LNCaP clone FGC (cell line): ENCODE measurements around the gene SERPINI1.

Source experiments
- DNase-seq: peaks from one replicate; pipeline ENCODE4 v3.0.0-alpha.2; 2011; ENCODE audit warnings: low read depth
- H3K4me3 ChIP-seq: 2 replicates; pipeline ENCODE4 v1.5.1; 2011; ENCODE audit warnings: mild to moderate bottlenecking, low read depth, low read length, control low read depth
- TF ChIP-seq, protein P1 (sequence below): IDR thresholded peaks from 2 replicates; pipeline ENCODE4 v1.5.1; 2012; ENCODE audit warnings: mild to moderate bottlenecking; ENCODE audit not compliant: control insufficient read depth, insufficient read depth; ENCODE audit errors: extremely low read depth

SERPINI1 gene

DNA sequence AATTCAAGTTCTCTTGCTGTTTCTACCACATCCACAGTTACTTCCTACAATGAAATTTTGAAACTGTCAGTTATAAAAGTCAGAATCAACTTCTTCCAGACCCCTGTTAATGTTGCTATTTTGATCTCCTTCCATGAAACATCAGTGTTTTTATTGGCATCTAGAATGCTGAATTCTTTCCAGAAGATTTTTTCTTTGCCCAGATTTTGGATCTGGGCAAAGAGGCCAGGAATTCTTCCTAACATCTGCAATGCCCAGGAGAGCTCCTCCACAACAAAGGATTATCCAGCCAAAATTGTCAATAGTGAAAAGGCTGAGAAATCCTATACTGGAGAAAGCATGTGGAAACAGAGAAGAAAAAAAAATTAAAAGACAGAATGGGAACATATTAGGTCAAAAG is 75.5 kb downstream of the SERPINI1 start:
- DNase-seq = no peak
- TF ChIP-seq, protein P1, sequence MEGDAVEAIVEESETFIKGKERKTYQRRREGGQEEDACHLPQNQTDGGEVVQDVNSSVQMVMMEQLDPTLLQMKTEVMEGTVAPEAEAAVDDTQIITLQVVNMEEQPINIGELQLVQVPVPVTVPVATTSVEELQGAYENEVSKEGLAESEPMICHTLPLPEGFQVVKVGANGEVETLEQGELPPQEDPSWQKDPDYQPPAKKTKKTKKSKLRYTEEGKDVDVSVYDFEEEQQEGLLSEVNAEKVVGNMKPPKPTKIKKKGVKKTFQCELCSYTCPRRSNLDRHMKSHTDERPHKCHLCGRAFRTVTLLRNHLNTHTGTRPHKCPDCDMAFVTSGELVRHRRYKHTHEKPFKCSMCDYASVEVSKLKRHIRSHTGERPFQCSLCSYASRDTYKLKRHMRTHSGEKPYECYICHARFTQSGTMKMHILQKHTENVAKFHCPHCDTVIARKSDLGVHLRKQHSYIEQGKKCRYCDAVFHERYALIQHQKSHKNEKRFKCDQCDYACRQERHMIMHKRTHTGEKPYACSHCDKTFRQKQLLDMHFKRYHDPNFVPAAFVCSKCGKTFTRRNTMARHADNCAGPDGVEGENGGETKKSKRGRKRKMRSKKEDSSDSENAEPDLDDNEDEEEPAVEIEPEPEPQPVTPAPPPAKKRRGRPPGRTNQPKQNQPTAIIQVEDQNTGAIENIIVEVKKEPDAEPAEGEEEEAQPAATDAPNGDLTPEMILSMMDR = no peak
- no peak overlapping the region for H3K4me3 ChIP-seq

DNA sequence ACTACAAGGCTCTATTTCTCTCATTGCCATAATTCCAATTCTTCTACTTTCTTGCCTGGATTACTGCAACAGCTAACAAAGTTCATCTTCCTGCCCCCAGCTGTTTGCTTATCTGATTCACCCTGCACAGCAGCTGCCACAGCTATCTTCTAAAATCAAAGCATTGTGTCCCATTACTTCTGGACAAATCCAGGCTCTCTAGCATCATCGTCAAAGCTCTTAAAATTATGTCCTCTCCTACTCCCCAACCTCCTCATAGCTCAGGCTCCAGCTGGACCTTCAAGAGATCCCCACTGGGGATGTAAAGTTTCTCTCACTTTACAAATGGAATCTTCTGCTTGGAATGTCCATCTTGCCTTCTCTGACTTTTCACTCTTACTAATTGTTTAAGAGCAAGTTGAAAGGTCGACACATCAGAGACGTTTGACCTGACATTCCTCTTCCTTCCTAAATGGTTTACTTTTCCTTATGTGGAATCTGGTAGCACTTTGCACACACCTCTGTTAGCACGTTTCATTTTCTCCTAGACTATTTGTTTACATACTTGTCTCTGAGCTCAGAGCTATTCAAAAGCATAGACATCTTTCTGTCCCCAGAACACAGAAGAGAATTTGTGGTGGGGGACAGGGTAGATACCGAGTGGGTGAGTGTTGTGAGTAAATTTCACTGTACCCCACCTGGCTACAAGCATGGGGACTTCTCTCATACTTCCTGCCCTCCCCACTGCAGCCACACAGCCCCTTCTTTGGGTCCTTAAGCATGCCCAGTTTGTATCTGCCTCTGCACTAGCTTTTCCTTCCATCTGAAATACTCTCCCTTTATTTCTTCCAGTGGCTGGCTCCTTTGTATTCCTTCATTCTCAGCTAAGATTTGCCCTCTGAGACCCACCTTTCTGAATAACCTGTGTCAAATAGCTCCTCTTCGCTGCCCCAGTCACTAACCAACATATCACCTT is 77.9 kb downstream of the SERPINI1 start:
- no peak overlapping the region for H3K4me3 ChIP-seq
- no peak for DNase-seq
- TF ChIP-seq, protein P1 = no peak

DNA sequence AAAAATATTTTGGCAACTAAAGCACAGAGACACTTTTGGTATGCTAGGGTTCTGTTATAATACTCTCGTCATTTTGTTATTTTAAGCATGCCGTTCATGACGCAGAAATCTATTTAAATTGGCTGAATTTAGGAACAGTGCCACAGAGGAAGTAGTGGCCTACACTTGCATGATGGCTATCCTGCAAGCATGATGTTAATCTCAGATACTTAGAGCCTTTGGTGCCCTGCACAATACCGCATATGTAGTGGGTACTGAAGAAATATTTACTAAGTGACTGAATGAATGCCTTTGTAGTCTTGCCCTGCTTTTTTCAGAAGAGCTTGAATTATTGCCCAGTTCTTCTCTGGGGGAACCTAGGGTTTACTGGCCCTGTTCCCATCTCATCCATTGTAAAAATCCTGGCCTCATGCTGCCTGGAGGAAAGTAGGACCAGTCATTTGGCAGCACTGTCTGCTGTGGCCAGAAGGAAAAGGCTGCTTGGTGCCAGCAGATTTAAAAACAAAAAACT is 79.0 kb downstream of the SERPINI1 start:
- H3K4me3 ChIP-seq = no peak overlapping the region
- TF ChIP-seq, protein P1 = no peak
- DNase-seq = peak; percentile 8

DNA sequence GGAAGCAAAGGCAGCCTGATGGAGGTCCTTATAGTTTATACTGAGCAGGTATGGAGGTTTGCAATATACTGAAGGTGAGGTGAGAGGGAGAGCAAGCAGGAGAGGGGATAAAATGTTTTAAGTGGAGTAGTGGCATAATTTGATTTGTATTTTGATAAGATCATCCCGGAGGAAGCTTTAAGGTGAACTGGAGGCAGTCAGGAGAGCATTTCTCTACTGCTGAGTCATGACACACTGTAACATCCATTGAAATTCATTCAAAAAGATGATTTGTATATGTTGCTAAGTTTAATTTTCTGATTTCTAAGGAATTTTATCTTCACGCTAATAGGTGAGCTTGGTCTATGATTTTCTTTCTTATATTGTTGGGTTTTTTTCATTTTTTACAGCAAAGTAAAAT is 81.4 kb downstream of the SERPINI1 start:
- no peak for DNase-seq
- H3K4me3 ChIP-seq = no peak overlapping the region
- TF ChIP-seq, protein P1 = no peak

DNA sequence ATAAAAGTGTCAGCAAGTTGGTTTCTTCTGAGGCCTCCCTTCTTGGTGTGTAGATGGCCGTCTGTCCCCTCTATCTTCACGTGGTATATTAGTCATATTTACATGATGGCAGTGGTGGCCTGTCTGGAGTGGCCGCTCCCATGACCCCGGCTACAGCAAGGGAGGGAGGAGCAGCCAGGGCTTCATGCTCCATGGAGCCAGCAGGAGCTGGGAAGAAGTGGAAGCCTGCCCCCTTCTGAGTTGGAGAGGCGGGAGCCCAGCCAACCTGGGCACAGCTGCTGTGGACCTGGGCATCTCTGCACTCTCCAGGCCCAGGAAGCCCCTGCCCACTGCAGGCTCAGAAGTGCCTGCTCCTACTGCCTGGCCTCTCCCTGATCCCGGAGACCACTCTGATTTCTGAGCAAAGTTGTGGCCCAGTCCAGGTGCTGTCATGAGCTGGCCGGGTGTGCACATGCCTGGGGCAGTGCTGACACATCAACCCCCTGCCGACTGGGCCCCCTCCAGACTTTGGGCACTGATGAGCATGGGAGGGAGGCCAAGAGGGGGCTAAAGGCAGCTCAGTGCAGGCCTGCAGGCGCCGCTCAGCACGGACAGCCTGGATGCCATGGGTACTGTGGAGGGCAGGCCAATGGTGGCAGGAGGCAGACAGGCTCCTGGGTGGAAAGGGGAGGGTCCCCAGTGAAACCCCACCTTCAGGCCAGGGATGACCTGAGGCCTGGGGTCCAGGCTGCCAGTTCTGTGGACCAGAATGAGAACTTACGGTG is 84.8 kb downstream of the SERPINI1 start:
- TF ChIP-seq, protein P1 = no peak
- no peak overlapping the region for H3K4me3 ChIP-seq
- no peak for DNase-seq

DNA sequence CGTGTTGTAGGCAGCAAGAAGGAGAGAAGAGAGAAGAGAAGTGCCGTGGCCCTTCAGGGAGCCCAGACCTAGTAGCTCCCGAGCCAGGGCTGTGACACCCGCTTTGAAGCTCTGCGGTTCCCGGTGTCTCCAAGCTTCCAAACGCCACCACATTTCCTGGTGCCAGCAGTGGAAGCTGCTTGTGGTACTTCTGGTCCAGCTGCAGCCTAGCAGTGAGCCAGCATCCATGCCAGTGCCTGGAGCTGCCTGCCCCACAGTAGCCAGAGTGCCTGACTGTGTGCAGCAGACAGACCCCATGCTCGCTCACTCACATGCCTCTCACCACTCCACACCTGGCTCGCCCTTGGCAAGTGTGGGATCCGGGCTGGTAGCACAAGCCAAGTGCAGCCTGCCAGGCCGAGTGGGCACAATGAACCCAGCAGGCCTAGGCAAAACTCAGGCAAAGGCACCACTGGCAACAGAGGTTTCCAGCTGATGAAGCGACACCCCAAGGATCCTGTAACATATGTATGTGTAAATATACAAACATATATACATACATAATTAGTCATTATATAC is 85.8 kb downstream of the SERPINI1 start:
- DNase-seq = no peak
- TF ChIP-seq, protein P1 = no peak
- H3K4me3 ChIP-seq = no peak overlapping the region
